SK-N-SH (cell line): ENCODE results near the gene CDKN1A.

Experiments
- CTCF ChIP-seq: fragments of 200-600 bp; sonication (generic); IDR thresholded peaks from 2 replicates; pipeline ENCODE4 v1.6.1; 2017; ENCODE audit warnings: antibody characterized with exemption, mild to moderate bottlenecking, moderate library complexity
- NRF1 ChIP-seq: IDR thresholded peaks from 2 replicates; pipeline ENCODE4 v1.6.1; 2012; ENCODE audit warnings: low read depth, mild to moderate bottlenecking, low read length
- POLR2AphosphoS5 ChIP-seq: IDR thresholded peaks from 2 replicates; pipeline ENCODE4 v1.6.1; 2012; ENCODE audit warnings: low read depth, low read length
- REST ChIP-seq: IDR thresholded peaks from 2 replicates; pipeline ENCODE4 v1.6.1; 2012; ENCODE audit warnings: mild to moderate bottlenecking, low read depth, low read length, moderate library complexity

DNA sequence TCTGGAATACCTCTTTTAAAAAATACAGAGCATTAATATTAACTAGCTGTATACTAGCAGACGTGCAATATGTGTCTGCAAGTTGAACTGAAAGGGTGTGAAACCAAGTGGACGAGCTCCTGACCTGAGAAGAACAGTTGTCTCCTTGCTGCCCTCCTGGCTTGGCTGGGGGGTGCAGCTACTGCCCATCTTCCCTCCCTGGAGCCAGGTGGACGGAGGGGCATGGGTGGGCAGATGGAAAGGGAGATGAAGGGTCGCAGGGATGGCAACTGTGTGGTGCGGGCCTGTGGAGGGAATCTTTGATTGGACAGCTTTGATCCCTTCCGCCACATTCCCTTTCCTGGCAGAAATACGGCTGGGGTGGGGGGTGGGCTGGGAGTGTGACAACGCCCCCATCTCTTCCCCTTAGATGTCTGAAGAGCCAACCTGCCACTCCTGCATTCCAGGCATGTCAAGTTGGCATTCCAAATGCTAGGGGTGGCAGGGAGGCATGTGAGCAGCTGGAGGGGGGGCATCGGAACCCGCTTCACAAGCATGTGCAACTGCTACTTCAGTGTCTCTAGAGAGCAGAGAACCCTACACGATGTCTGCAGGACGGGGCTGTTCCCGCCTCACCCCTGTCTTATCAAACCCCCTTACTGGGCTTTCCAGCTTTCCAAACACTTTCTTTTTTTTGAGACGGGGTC is 47.0 kb upstream of the CDKN1A start:
- TF ChIP-seq CTCF, result no peak
- no peak for TF ChIP-seq REST
- TF ChIP-seq POLR2AphosphoS5, result no peak
- TF ChIP-seq NRF1, result no peak
